Endothelial cell (in vitro differentiated cells): Measurements from ENCODE around the gene FUBP3. TPM values are rescaled to one million over a fixed set of nuclear protein-coding genes. Genes with fewer than 3 reads are reported as not detected.

ENCODE experiments used
- DNase-seq: peaks from one replicate; pipeline ENCODE4 v3.0.0; 2021; ENCODE audit warnings: low spot score
- H3K27ac Mint-ChIP-seq: one replicate; pipeline ENCODE4 v1.8.0; 2021; ENCODE audit warnings: mixed read lengths, inconsistent platforms; ENCODE audit not compliant: unreplicated experiment
- H3K27me3 Mint-ChIP-seq: one replicate; pipeline ENCODE4 v1.8.0; 2021; ENCODE audit warnings: mild to moderate bottlenecking, moderate library complexity, mixed read lengths, inconsistent platforms; ENCODE audit not compliant: unreplicated experiment
- H3K36me3 Mint-ChIP-seq: one replicate; pipeline ENCODE4 v1.8.0; 2021; ENCODE audit warnings: mild to moderate bottlenecking, low read depth, mixed read lengths, inconsistent platforms; ENCODE audit not compliant: unreplicated experiment
- H3K4me1 Mint-ChIP-seq: one replicate; pipeline ENCODE4 v1.8.0; 2021; ENCODE audit warnings: mild to moderate bottlenecking, mixed read lengths, inconsistent platforms; ENCODE audit not compliant: unreplicated experiment
- H3K4me3 Mint-ChIP-seq: one replicate; pipeline ENCODE4 v1.8.0; 2021; ENCODE audit warnings: mild to moderate bottlenecking, mixed read lengths, inconsistent platforms; ENCODE audit not compliant: unreplicated experiment
- H3K9me3 Mint-ChIP-seq: one replicate; pipeline ENCODE4 v1.8.0; 2021; ENCODE audit warnings: mixed read lengths, inconsistent platforms; ENCODE audit not compliant: unreplicated experiment
- CTCF ChIP-seq: fragments of 200-600 bp; sonication (generic); IDR thresholded peaks from one replicate; pipeline ENCODE4 v1.5.0; 2021; ENCODE audit warnings: antibody characterized with exemption; ENCODE audit not compliant: unreplicated experiment
- total RNA-seq: library from RNA; stranded (reverse); fragmentation: NEBNext Ultra II Directional; extraction: Animal tissue kit (Norgen Biotek cat#: 25700); gene quantifications from one replicate; pipeline ENCODE4 v1.2.1, GENCODE V29; 2021; ENCODE audit not compliant: unreplicated experiment

The FUBP3 gene
- total RNA-seq, 1 donor from 2014 or later: 61.9 TPM

- TF ChIP-seq CTCF: no peak
- DNase-seq: no peak
Observed at GRCh38 chr9:130624154-130624553, 44.8 kb downstream of the FUBP3 start.

GRCh38 chr9:130626249-130626996, 47.0 kb downstream of the FUBP3 start:
- Mint-ChIP-seq H3K27ac (no peak overlapping the region), H3K4me3 (peak overlapping the region; percentile 80), H3K9me3 (no peaks in the 10 kb centered on the region), H3K27me3 (peaks cover 2% of the 10 kb centered on the region), H3K36me3 (peaks cover 42% of the 10 kb centered on the region), H3K4me1 (no peaks in the 10 kb centered on the region)
- no peak for DNase-seq
- no peak for TF ChIP-seq CTCF

More at GRCh38 chr9:130624154-130624553, 44.8 kb downstream of the FUBP3 start:
- no peaks in the 10 kb centered on the region for H3K4me1 Mint-ChIP-seq
- H3K27ac Mint-ChIP-seq: no peak overlapping the region
- H3K27me3 Mint-ChIP-seq: no peaks in the 10 kb centered on the region
- H3K9me3 Mint-ChIP-seq: no peaks in the 10 kb centered on the region
- no peak overlapping the region for H3K4me3 Mint-ChIP-seq
- peaks cover 48% of the 10 kb centered on the region for H3K36me3 Mint-ChIP-seq

GRCh38 chr9:130627051-130627450, 47.7 kb downstream of the FUBP3 start:
- Mint-ChIP-seq H3K36me3 (peaks cover 47% of the 10 kb centered on the region), H3K27ac (no peak overlapping the region), H3K27me3 (peaks cover 2% of the 10 kb centered on the region), H3K4me3 (no peak overlapping the region), H3K9me3 (no peaks in the 10 kb centered on the region), H3K4me1 (no peaks in the 10 kb centered on the region)
- TF ChIP-seq CTCF: no peak
- no peak for DNase-seq

DNA sequence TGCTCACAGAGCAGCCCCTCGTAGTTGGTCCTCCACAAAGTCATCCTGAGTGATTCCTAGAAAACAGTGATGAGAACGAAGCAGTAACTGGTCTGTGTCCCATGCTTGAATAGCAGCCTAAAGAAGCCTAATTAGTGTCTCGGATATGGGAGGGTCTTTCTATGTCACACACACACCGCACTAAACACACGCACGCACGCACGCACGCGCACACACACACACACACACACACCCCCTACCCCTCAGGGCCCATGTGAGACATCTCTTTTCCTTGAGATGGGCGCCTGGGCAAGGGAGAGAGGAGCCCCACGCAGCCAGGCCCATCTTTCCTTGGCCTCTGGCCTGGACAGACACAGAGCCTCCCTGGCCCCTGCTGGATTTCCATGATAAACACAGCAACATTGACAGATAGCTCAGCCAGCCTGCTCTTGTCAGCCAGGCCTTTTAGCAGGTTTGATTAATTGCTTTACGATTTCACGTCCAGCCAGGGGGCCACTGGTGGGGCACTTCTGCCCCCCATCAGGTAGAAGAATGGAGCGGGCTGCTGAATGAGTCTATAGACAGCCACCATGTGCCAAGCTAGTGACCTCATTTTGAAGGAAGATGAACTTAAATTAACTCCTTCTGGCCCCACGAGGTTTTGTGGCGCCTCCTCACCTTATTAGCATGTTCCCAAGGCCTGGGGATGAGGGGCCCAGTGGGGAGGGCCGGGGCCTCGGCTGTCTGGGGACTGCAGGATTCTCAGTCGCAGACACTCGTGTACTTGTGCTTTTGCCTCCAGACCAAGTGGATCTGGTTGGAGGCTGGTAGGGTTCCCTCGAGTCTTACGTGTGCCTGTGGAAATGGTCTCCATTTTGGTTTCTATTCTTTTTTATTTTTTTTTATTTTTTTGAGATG, 48.8 kb downstream of the FUBP3 start:
- Mint-ChIP-seq H3K36me3 (peaks cover 50% of the 10 kb centered on the region), H3K27me3 (peaks cover 2% of the 10 kb centered on the region), H3K27ac (no peak overlapping the region), H3K4me1 (no peaks in the 10 kb centered on the region), H3K4me3 (no peak overlapping the region), H3K9me3 (no peaks in the 10 kb centered on the region)
- DNase-seq: no peak
- TF ChIP-seq CTCF: no peak
